HS-5 (cell line): ENCODE data around the gene NINL.

Experiments used
- DNase-seq: peaks from one replicate; pipeline ENCODE4 v3.0.0-alpha.2; 2012; ENCODE audit warnings: low read depth

The NINL gene

DNA sequence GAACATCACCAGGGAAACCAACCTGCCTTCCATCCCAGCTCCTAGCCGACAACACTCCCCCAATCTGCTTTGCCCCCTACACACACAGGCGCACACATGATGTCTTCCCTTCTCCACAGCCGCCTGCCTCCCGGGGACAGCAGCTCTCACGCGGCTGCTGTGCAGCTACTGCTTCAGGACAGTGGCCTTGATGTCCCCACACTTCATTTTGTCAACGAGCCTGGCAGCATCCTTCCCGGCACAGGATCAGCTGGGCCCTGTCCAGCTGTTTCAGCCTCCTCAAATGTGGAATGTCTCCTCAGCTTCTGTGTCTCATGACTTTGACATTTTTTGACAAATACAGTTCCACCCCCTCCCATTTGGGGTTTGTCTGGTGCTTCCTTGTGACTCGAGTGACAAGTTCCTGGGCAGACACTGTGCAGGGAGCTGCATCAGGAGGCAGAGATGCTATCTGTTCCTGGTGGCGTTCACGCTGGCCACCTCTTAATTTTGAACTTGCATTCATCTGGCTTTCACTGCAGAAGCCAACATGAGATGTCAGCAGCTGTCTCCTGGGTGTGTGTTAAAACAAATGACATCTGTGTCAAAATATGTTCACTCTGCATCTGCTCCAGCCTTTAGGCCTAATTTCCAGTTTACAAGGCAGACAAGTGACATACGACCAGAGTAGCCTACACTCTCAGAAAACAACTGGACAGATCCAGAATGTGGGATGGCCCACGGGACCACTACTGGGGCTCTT is 120.7 kb downstream of the NINL start:
- DNase-seq = no peak

DNA sequence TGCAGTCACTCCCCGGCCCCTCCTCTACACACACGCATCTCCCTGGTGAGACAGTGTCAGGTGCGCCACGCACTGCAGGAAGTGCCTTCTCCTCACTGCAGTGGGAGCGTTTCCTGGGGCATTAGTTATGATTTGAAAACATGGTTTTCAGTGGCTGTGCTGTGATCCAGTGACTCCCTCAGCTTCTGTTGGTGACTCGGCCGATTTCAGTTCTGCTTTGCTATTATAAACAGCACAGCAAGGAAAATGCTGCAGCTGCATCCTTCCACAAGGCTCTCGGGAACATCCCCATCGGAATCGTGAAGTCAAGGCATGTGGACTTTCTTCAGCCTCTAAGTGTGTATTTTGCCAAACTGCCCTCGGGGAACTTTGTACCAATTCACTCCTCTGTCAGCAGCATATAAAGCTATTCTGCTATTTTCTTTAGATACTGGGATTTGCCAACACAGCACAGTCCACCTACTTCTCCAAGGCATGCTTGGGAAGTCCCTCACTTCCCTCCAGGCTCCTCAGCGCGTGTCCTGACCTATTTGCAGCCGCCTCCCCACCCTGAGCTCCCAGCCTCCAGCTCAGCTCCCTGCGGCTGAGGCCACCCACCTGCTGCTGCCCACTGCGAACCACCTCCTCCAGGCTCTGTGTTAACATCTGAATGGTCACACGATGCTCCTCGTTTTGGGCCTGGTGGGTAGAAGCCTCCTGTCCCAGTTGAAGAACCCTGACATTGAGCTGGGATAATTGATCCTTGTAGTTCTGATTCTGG is 123.4 kb downstream of the NINL start:
- DNase-seq = no peak

DNA sequence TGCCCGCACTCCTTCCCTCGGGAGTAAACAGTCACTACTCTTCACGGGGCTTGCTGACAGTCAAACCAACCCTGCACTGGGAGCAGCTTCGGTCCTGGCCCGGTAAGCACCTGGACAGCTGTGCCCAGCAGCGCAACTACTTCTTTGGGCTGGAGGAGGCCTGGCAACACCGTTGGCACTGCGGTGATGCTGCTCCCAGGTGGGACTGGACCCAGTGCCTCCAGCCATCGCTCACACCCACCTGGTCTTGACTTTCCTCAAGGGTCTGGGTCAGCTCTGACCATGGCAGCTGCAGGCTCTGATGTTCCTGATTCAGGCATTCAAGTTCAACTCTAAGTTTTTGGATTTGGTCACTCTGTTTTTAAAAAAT is 124.1 kb downstream of the NINL start:
- DNase-seq = no peak

DNA sequence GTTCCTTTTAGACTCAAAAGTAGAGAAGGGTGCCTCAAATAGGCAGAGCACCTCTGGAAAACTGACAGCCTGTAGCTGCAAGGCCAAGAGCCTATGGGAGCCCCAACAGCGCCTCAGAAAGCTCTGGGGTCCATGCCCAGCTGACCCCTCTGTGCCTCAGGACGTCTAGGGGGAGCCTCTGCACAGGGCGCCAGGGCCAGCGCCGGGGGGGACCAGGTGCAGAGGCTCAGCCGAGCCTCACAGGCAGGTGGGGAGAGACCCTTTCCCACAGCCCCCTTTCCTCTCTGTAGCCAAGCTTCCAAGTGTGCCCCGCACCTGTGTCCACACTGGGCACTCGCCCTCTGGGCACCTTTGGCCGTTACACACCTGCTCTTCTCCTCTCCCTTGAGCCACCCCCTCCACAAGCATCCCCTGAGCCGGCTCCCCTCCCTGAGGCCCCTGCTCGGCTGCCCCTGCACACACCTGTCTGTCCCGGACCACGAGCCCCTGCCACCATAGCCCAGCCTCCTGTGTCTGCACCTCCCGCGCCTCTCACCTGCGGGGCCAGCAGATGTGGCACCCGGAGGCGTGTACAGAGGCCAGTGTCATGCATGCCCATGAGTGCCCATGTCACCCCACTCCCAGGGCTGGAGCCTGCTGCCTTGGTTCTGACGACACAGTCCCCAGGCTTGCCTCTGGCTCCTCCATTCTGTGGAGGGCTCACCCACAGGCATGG is 124.6 kb downstream of the NINL start:
- no peak for DNase-seq

DNA sequence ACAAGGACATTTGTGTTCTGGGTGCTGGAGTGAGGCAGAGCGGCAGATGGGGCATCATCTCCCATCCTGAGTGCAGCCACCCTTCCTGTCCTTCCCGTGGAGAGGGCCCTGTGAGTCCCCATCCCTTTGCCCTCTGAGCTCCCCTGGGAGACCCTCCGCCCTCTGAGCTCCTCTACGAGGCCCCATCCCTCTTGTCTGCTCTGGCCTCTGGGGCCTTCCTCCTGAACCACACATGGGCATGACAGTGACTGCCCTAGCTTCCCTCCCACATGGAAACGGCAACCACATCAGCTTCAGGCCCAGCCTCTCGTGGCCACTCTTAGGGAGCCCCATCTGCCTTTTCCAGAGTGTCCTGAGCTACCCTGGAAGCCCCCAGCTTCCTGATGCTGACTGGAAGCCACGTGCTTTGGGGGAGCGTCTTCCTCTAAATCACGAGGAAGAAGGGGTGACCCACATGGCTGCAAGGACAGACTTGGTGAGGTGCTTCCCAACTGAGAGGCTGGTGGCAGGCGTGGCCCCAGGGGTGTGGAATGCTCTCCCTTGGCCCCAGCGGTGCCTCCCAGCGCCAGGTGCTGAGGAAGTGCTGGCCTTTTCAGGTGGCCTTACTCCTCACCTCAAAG is 125.3 kb downstream of the NINL start:
- DNase-seq = no peak

DNA sequence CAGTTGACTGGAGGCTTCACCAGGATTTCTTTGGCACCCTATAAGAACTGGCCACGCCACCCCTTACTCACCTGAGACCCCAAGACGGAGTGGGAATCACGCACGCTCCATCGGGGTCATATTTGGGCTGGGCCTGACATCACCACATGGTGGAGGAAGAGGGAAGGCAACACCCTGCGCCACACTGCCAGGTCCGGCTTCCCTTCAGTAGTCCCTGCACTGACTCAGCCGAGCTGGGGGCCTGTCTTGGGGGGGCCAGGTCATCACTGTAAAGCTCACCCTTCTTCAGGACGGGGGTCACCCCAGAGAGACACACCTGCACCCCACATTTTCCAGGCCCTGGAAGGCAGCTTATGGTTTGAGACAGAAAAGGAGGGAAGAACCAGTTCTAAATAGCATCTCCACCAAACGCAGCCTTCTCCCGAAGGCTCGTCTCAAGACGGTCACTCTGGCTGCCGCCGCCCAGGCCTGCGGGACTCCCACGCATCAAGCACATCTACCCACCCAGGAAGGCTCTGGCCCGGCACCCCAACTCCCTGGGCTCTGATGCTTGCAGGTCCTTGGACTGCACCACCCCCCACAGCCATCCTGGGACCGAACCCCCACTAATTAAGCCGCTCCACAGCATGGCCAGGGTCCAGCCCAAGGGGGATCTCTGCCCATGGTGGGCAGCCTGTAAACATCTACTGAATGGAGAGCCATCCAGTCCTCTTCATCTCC is 126.1 kb downstream of the NINL start:
- no peak for DNase-seq

DNA sequence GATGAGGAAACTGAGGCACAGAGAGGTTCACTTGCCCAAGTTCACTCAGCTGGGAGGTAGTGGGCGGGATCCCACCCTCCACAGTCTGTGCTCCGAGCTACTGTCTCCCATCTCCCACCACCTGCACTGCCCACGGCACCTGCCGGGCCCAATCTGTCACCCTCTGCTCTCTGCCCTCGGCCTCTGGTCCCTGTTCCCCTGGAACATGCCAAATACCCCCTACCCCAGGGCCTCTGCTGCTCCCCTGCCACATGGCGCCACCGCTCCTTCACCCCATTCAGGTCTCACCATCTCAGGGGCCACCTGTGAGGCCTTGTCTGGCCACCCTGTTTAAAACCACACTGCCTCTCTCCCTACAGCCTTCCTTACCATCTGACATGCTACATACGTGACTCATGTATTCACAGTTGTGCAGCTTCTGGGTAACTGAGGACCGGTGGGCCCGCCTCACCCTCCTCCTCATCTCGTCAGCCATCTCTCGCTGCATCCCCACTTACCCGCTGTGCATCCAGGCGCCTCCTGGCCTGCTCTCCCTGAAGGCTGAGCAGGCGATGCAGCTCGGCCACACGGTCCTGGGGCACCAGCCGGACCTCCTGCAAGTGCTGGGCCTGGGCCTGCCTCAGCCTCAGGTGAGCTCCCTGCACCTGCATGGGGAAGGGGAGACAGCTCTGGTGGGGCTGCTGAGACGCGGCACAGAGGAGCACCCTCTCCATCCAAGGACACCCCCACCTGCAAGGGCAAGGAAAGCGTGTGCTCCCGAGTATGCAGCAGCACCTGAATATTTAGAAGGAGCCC is 127.2 kb downstream of the NINL start:
- no peak for DNase-seq

DNA sequence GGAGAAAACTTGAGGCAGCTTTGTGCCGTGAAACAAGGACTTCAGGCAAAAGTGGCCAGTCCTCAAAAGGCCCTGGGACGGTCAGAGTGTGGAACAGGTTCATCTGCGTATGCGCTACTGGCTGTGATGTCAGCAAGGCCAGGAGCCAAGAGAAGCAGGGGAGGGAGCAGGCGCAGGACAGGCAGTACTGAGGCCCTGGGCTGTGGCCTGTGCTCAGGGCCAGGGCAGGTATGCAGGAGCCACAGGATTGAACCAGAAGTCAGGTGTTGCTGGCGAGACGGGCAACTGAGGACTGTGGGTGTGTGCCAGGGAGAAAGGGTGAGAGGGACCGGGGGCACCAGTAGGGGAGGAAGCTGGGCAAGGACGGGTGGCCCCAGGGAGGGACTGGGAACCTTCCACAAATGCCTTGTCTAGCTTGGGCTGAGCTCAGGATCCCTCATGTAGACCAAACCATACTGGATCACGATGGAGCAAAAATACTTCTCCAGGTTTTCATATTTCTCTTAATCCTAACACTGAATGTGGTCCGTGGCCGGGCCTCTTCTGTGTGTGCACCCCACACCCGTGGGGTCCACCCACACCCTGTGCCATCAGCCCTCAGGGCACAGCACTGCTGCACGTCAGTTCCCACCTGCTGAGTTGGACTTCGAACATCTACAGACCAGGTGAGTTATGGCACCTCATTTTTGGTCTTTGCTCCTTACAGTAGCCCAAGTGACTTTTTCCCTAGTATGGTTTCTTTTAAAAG is 131.0 kb downstream of the NINL start:
- no peak for DNase-seq

DNA sequence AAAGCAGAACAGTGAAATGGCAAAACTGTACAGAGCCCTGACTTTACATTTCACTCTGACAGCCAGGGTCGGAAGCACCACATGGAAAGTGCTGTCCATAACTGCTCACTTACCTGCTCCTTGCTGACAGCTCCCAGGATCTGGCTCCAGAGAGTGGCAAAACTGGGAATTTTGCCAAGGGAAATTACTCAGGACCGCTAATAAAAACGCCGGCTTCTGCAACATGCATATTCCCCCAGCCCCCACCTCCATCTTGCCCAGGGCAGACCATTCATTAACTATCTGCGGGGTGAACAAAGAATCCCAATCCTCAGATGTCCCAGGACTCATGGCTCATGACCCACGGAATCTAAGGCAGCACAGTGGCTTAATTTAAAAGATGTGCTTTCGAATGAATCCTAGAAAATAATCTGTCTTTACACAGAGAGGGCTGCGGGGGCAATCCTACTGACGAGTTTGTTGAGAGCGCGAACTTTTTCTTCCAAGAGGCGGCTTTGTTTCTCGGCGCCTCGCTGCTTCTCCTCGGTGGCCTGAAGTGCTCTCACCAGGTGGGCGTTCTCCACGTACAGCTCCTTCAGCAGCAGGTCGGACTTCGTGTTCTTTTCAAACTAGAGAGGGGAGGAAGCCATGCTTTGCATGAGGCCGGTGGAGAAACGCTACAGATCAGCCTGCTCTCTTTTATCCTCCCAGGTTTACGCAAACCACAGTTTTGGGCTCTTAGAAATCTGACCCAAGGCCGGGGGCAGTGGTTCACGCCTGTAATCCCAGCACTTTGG is 132.1 kb downstream of the NINL start:
- DNase-seq = no peak

DNA sequence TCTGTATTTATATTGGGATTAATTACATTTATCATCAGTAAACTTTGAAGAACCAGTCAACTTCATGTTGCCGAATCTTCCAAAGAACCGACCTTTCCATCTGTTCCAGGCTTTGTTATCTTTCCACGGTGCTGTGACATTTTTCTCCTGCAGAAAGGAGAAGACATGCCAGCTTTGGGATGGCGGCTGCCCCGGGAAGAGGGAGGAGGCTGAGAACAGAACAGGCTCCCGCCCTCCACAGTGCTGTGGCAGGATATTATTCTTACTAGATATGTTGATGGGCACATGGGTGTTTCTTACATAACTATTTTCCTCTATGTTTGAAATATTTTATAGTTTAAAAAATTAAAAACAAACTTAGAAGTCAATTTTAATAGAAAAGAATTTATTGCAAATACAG is 133.0 kb downstream of the NINL start:
- no peak for DNase-seq

DNA sequence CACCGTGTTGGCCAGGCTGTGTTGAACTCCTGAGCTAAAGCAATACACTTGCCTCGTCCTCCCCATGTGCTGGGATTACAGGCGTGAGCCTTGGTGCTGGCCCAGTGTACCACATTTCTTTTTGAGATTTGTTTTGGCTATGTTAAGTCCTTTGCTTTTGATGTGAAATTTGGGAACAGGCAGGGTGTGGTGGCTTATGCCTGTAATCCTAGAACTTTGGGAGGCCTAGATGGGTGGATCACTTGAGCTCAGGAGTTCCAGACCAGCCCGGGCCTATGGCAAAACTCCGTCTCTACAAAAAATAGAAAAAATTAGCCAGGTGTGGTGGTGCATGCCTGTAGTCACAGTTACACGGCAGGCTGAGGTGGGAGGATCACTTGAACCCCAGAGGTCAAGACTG is 137.7 kb downstream of the NINL start:
- no peak for DNase-seq

DNA sequence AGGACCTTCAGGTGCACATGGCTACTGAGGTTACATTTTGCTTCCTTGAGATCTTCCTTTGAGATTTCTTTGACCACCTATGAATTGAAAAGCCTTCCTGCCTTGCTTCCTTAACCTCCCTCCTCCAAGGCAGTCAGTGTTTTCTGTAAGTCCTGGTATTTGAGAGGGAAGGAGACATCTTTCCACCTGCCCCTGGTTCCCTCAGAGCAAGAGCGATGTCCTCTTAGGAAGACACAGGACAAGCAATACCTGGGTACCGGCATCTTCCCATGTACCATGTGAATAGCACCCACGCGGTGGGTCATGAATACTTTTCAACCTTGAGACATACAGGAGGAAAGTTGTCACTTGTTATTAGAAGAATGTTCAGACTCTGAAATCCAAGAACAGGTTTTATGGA is 140.8 kb downstream of the NINL start:
- DNase-seq = no peak

DNA sequence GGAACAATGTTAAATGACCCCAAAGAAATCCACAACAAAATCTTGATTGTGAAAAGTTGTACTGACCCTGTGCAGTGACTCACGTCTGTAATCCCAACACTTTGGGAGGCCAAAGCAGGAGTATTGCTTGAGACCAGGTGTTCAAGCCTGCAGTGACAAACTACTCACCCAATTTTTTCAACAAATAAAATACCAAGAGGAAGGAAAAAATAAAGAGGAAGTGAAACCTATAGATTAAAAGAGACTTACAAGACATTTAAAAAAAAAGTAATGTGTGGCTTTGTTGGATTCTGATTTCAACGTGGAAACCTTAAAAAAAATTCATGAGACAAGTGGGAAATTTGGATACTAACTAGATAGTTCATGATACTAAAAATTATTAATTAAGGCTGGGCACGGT is 146.0 kb downstream of the NINL start:
- DNase-seq = no peak

DNA sequence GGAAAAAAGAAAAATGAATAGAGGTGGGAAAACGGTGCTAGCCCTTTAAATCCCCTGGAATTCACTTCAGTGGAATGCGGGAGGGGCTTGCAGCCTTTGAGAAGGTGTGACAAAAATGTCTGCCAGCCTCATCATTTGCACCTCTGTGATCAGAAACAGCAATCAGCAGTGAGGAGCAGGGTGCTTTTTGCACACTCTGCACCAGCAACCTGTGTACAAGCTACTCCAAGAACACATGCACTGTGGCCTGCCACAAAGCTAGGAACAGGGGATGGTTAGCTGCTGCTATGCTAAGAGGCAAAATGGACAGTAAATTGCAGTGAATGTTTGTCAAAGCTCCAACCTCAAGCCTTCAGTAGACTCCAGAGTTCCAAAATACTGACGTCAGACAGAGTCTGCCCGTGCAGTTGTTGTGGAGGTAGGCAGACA is 148.2 kb downstream of the NINL start:
- no peak for DNase-seq

DNA sequence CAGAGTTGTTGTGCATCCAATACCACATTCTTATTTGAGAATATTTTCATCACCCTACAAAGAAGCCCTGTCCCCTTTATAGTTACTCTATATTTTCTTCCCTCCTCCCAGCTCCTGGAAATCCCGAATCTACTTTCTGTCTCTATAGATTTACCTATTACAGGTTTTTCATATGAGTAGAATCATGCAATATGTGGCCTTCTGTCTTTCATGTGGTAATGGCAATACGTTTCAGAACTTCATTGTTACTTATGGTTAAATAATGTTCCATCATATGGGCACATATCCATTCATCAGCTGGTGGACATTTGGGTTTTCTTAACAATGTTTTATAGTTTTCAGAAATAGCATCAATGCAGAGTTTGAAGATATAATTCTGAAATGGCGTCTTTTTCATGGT is 160.8 kb downstream of the NINL start:
- no peak for DNase-seq

DNA sequence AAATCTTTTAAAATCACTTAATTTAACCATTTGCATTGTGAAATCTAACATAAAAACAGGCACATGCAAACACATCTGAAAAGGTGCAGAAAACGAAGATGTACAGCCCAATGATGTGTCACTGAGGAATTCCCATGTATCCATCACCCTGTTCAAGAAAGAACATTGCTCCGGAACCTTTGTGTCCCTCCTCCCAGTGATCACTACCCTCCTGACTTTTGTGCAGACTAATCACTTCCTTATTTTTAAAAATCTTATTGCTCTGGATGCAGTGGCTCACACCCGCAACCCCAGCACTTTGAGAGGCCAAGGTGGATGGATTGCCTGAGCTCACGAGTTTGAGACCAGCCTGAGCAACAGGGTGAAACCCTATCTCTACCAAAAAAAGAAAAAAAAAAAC is 163.3 kb downstream of the NINL start:
- no peak for DNase-seq

DNA sequence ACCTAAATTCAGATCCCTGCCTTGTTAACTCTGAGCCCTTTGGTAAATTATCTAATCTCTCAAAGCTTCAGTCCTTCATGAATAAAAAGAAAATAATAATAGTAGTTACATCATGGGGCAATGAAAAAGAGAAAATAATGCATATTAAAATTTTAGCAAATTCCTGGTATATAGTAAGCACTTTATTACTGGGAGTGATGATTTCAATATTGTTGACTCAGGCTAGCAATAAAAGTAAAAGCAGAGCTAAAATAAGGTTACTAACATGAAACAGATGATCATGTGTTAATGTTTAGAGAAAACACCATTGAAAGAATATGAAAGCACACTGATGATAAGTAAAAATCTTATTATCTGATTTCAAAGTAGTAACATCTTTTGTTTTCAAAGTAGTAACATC is 164.2 kb downstream of the NINL start:
- no peak for DNase-seq

DNA sequence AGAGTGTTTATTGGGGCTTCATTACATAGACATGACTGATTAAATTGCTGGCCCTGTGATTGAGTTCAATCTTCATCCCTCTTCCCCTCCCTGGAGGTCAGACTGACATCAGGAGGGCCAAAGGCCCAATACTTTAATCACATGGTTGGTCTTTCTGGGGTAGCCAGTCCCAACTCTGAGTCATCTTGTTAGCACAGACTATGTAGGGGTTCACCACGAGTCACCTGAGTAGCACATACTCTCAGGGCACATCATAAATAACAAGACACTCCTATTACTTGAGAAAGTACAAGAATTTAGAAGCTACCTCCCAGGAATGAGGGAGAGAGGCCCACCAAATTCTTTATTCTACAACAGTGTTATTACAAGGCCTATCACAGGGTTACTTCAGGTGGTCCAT is 166.6 kb downstream of the NINL start:
- peak; percentile 49 for DNase-seq

DNA sequence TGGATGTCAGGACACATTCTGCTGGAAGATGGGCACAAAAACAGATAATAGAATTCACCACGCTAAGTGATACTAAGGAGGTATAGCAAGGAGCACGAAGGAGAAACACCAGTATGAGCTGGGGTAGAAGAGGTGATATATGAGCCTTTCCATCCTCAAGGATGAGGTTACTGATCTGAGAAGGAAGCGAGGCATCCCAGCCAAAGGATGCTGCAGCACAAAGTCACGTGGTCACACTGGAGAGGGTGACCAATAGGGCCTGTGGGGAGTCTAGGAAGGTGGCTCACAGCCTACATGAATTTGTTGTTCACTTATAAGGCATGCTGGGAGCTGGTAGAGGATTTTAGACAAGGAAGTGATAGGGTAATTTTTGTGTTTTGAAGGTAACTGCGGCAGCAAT is 176.4 kb downstream of the NINL start:
- no peak for DNase-seq

DNA sequence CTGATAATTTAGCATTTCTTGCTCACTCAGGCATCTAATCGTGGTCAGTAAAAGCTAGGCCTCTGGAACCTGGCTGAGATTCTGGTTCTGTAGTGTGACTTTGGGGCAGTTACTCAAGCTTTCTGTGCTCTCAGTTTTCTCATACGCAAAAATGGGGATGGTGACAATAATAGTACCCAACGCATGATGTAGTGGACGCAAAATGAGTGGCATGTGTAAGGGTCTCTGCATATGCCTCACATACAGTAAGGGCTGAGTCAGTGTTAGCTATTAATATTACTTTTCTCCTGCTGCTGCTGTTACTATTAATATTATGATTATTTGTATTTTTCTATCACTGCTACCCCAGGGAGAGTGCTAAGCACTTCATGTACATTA is 177.2 kb downstream of the NINL start:
- no peak for DNase-seq
